Mucosa of rectum (tissue), 2 donors: ENCODE results near the gene MORF4L1.

Experiments
- H3K27ac ChIP-seq, 2 donors: one replicate each; pipeline ENCODE4 v1.7.0; 2013; ENCODE audit warnings: inconsistent platforms in 2 of 2, low read depth in 2 of 2, low read length in 2 of 2
- H3K27me3 ChIP-seq, 2 donors: one replicate each; pipeline ENCODE4 v1.7.0; 2013; ENCODE audit warnings: low read length in 2 of 2; ENCODE audit not compliant: control insufficient read depth in 2 of 2, insufficient read depth in 2 of 2
- H3K36me3 ChIP-seq, 2 donors: one replicate each; pipeline ENCODE4 v1.7.0; 2013; ENCODE audit warnings: low read length in 2 of 2; ENCODE audit not compliant: control insufficient read depth in 2 of 2, insufficient read depth in 2 of 2
- H3K4me1 ChIP-seq, 2 donors: one replicate each; pipeline ENCODE4 v1.7.0; 2013; ENCODE audit warnings: low read length in 2 of 2, mild to moderate bottlenecking in 1 of 2; ENCODE audit not compliant: control insufficient read depth in 2 of 2, insufficient read depth in 2 of 2
- H3K4me3 ChIP-seq, 2 donors: one replicate each; pipeline ENCODE4 v1.7.0; 2013; ENCODE audit warnings: low read length in 2 of 2
- H3K9ac ChIP-seq, 2 donors: one replicate each; pipeline ENCODE4 v1.7.0; 2013; ENCODE audit warnings: low read length in 2 of 2, low read depth in 1 of 2, mild to moderate bottlenecking in 1 of 2
- H3K9me3 ChIP-seq, 2 donors: one replicate each; pipeline ENCODE4 v1.7.0; 2013; ENCODE audit warnings: low read length in 2 of 2; ENCODE audit not compliant: control insufficient read depth in 2 of 2
- donor health status: healthy.
- donor health status: Normal muscosa, but diverticular disease.

The MORF4L1 gene

GRCh38 chr15:78944669-78945407, 72.1 kb downstream of the MORF4L1 start, which contains the start of gene CTSH:
Gene CTSH (minus strand): TSS chr15:78945046. CDS start chr15:78944981, 65 bp downstream.
- H3K9ac ChIP-seq: peak within 1 kb of the TSS; percentile 65 to 72

GRCh38 chr15:78946493-78946892, 73.8 kb downstream of the MORF4L1 start:
- no peak overlapping the region for H3K27ac ChIP-seq
- H3K9me3 ChIP-seq: no peaks in the 10 kb centered on the region
- H3K4me1 ChIP-seq: peaks cover 6 to 16% of the 10 kb centered on the region in 2 donors
- no peaks in the 10 kb centered on the region for H3K36me3 ChIP-seq
- no peak overlapping the region for H3K4me3 ChIP-seq
- no peaks in the 10 kb centered on the region for H3K27me3 ChIP-seq
- no peak overlapping the region for H3K9ac ChIP-seq

More at GRCh38 chr15:78944669-78945407, 72.1 kb downstream of the MORF4L1 start, which contains the start of gene CTSH:
- Histone ChIP-seq H3K4me1 (peaks cover 5 to 8% of the 10 kb centered on the region in 2 donors), H3K27ac (peak within 1 kb of the TSS; percentile 41 to 63), H3K4me3 (peak within 1 kb of the TSS; percentile 74 to 76), H3K27me3 (no peaks in the 10 kb centered on the region), H3K36me3 (no peaks in the 10 kb centered on the region), H3K9me3 (no peaks in the 10 kb centered on the region)

- H3K4me3 ChIP-seq: no peak overlapping the region
- H3K9ac ChIP-seq: no peak overlapping the region
- H3K4me1 ChIP-seq: peaks cover 10 to 24% of the 10 kb centered on the region in 2 donors
- no peak overlapping the region for H3K27ac ChIP-seq
- no peaks in the 10 kb centered on the region for H3K27me3 ChIP-seq
- no peaks in the 10 kb centered on the region for H3K9me3 ChIP-seq
- H3K36me3 ChIP-seq: no peaks in the 10 kb centered on the region
Measured at GRCh38 chr15:78947506-78947905, 74.8 kb downstream of the MORF4L1 start.
